Measurements from ENCODE around the gene KCTD10.

- no peak for TF ChIP-seq CTCF (CRISPR knock-in tag; IDR thresholded peaks at IDR 0.05)
- TF ChIP-seq EZH2 (conservative IDR thresholded peaks at IDR 0.05; ENCODE audit: low read depth, low read length): no peak
These were observed 28.8 kb downstream of the KCTD10 start for GRCh38 chr12:109448272-109448671.

Measured in HepG2 (cell line).